Stimulated activated naive CD4-positive, alpha-beta T cell treated with Interleukin-2 at 50 U/mL for 16 hours (primary cell): ENCODE measurements around the gene OXNAD1.
A peak's percentile ranks its signal among the peaks of the same experiment; 100 is the strongest.

ENCODE experiments used
- DNase-seq: peaks from one replicate; lab custom pipeline; 2025; lab: John Stamatoyannopoulos, UW

OXNAD1 gene

GRCh38 chr3:16247282-16248061 is 17.5 kb upstream of the OXNAD1 start:
- peak; percentile 69 for DNase-seq

GRCh38 chr3:16248556-16248955 is 16.5 kb upstream of the OXNAD1 start:
- no peak for DNase-seq

GRCh38 chr3:16249336-16249735 is 15.7 kb upstream of the OXNAD1 start:
- DNase-seq = no peak

DNA sequence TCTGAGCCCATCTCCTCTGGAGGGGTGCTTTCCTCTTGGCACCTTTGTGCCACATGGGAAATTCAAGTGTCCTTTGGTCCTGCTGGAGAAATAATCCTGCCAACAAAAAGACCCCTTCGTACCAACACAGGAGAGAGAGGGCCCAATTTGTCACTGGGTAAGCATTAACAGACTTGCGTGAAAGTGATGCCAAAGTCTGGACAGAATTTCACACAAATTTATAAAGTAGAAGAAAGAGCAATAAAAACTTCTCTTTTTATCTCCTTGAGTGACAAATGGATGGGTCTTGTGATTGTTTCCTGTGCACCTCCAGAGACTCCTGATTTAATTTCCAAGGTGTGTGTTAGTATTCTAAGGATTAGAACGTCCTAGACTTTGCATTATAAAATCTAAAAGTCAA is 15.1 kb upstream of the OXNAD1 start:
- no peak for DNase-seq

DNA sequence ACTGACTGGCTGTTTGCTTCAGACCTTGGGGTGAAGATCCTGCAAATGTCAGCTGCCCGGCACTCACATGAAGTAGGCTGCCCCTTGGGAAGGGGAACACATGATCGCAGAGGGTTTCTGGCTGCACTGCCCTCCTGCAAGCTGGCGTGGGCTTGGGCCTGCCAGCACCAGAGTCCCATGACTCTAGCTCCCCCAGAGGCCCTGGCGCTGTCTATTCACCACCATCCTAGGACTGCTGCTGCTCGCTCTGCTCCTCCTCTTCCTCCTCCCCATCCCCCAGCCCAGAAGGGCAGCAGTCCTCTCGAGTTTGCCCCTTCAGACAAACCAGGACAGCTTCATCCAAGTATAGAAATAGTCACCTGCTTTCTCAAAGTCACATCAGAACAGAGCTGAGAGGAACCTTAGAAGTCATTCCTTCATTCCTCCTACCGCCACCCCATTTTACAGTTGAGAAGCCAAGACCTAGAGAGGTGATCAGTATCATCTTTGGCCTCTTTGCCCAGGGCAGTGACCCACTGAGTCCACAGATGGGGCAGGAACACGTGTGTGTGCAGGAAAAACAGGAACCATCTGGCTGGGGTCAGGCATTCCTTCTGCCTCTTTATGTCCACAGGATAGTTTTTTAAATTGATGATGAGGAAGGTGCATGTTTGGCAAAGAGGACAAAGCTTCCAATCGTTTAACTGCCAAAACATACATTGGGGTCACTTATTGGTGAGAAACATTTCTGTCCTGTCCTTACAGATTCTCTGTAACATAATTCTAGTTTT is 13.5 kb upstream of the OXNAD1 start:
- no peak for DNase-seq

DNA sequence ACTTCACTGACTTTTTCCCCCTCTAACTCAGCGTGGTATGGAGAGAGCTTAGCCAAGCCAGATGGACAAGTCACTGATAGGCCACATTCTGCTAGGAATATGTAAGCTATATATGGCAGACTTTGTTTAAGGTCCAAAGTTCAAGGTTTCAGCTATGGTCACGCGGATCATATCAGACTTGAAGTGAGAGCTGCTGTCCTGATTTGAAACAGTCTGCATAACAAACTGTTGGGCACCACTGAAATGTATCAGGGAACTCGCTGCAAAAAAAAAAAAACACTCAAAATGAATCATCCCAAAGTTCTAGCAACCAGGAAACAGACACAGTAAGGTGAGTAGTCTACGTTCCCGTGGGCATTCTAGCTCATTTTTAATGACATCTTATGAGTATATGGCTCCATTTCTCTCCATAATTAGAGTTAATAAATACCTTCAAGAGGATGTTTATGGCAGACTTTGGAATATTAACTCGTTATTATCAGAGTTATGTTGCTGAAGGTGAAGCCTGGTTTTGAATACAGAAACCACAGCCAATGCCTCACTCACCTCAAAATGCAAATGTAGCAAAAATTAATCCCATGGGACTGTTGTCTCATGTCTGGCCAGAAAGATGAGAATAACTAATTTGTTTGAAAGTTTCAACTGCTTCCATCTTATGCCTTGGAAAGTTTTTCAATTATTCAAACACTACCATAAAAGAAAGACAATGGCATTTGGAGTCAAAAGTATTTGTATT is 12.6 kb upstream of the OXNAD1 start:
- no peak for DNase-seq

DNA sequence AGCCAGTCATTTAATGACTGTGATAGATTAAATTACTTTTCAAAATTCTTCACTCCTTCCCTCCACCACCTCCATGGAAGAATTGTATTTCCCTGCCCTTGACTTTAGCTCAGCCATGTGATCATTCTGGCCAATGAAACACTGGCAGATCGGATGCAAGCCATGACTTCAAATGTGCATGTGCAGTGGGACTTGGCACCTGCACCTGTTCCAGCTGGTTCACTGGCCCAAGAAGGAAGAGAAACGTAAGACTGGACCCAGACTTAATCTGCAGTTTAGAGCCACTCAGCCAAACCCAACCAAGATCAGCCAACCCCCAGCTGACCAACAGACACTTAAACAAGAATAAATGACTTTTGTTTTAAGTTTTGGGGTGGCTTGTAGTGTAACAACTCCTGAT is 12.0 kb upstream of the OXNAD1 start:
- DNase-seq = no peak

GRCh38 chr3:16253601-16254000 is 11.4 kb upstream of the OXNAD1 start:
- no peak for DNase-seq

DNA sequence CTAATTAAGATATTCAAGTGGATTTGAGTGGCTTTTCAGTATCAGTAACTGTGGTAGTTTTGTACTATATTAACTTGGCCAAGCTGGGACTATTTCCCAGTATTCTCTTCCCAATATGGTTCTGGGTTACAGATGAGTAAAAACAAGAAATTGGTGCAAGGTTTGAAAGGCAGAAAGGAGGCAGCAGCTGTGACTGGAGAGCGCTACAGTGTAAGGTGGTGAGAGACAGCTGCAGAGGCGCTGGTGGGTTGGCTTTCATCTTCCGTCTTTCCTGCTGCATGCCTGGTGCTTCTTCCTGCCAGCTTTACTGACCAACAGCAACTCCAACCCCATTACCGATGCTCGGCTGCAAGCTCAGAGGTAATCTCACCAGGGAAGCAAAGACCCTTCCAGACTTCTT is 10.1 kb upstream of the OXNAD1 start:
- no peak for DNase-seq

- no peak for DNase-seq
These were observed 9.7 kb upstream of the OXNAD1 start for GRCh38 chr3:16255326-16255725.

GRCh38 chr3:16255726-16256125 is 9.3 kb upstream of the OXNAD1 start:
- DNase-seq = no peak

DNA sequence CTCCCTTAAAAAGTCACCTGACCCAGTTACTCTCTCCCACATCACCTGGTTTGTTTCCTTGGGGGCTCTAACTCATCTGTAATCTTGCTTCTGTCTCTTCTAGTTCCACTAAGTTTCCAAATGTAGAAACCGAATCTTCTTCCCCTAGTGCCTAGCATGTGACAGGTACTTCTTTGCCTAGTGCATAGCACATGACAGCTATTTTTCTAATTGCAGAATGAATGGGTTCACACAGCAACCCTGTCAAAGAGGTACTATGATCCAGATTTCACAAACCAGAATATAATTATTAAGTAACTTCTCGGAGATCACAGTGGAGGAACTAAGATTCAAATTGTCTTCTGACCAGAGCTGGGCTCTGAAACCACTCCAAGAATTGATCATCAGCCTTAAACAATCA is 7.7 kb upstream of the OXNAD1 start:
- DNase-seq = no peak

GRCh38 chr3:16258177-16258576 is 6.8 kb upstream of the OXNAD1 start:
- no peak for DNase-seq

DNA sequence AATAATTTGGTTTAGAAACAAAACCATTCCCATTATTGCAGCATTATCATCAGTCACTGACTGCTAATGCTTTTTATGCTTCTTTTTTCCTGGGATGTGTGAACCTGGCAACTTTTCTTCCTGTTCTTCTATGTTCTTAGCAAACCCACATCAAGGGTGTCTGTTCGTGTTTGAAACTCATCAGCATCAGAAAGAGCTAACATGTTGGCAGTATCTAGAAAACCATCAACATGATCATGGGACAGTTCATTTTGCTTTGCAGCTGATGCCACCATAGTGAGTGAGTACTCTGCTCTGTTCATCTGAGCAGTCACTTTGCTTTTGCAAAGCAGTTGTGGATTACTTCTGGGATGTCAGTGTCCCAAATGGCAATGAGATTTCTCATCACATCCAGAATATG is 6.1 kb upstream of the OXNAD1 start:
- DNase-seq = no peak

DNA sequence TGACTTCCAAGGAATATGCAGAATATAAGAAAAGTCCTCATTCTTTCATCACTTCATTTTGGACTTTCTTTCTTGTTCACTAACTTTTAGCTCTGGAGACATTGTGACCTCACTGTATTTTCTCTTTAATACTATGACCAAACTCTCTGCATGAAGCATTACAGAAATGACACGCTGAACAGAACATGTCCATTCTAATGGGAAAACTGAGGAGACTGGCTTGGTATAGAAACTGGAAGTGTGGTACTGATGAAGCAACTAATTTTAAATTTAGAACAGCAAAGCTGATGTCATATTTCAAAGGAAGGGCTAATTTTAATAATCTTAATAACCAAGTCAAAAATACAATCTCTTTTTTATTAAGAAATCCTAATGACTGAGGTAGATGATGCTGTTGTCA is 5.0 kb upstream of the OXNAD1 start:
- DNase-seq = no peak

- DNase-seq = no peak
These were observed 2.8 kb upstream of the OXNAD1 start for GRCh38 chr3:16262174-16262573.

GRCh38 chr3:16264174-16264707 is 771 bp upstream of the OXNAD1 start:
- DNase-seq = peak; percentile 41

GRCh38 chr3:16265455-16265786 is 409 bp downstream of the OXNAD1 start:
- DNase-seq = no peak

GRCh38 chr3:16266714-16267113 is 1.7 kb downstream of the OXNAD1 start:
- no peak for DNase-seq

GRCh38 chr3:16270855-16271254 is 5.8 kb downstream of the OXNAD1 start:
- no peak for DNase-seq

- DNase-seq = no peak
These were observed 7.6 kb downstream of the OXNAD1 start for GRCh38 chr3:16272588-16272987.

DNA sequence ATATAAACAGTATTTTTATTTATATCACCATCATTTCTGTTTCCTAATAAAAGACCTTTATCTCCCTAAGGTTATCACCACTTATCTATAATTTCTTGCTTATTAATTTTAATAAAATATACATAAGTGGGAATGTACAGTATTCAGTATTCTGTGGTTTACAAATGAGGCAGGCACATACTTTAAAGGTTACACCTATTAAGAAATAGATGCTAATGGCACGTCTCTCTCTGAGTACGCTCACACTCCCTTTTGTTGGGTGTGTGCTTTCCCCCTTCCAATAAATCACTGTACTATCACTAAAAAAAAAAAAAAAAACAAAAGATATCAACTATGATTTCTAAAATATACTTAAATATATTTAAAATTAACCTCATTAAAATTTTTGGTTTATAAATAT is 8.9 kb downstream of the OXNAD1 start:
- DNase-seq = no peak

DNA sequence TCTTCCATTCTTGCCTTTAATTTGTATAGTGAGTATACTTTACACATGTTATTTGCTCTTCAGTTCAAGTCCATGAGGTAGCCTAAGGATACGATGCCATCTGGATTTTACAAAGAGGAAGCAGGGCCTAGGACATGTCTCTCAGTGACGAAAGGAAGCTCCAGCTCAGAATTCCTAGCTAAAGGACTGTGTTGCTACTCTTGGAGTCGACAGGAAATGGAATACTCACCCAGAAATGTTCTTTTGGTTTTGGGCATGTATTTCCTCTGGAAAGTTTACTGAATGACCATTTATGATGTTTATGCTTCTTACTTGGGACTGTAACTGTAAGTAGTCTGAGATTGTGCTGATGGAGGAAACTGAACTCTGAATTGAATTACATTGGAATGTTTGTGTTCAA is 12.5 kb downstream of the OXNAD1 start:
- DNase-seq = no peak
